ENCODE data around the gene ZSCAN31.

Gene ZSCAN31

GRCh38 chr6:28353356-28353755 is 17.4 kb upstream of the ZSCAN31 start:
- DNase-seq (ENCODE audit: low read depth) = no peak

DNA sequence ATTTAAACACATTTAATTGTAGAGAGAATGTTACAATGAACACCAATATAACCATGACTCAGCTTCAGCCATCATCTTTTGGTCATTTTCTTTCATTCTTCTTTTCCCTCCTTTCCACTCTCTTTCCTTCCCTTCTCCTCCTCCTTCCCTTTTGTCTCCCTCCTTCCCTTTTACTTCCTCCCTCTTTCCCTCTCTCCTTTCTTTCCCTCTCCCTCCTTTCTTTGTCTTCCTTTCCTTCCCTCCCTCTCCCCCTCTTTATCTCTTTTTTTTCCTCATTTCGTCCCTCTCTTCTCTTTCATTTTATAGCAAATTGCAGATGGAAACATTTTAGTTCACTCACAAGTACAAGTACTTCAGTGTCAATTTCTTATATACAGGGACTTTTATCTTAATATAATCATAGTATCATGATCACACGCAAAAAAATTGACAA is 15.6 kb upstream of the ZSCAN31 start:
- no peak for DNase-seq (ENCODE audit: low read depth)

- no peak for DNase-seq (ENCODE audit: low read depth)
These were observed 15.1 kb upstream of the ZSCAN31 start for GRCh38 chr6:28351087-28351486.

- DNase-seq (ENCODE audit: low read depth) = peak; percentile 76
These were observed 14.2 kb upstream of the ZSCAN31 start, which contains the start of gene ZKSCAN3 for GRCh38 chr6:28349892-28350737. Gene ZKSCAN3 (plus strand): TSS chr6:28349947. CDS start chr6:28359587, 9,640 bp downstream.

GRCh38 chr6:28349344-28349891 is 13.5 kb upstream of the ZSCAN31 start:
- no peak for DNase-seq (ENCODE audit: low read depth)

DNA sequence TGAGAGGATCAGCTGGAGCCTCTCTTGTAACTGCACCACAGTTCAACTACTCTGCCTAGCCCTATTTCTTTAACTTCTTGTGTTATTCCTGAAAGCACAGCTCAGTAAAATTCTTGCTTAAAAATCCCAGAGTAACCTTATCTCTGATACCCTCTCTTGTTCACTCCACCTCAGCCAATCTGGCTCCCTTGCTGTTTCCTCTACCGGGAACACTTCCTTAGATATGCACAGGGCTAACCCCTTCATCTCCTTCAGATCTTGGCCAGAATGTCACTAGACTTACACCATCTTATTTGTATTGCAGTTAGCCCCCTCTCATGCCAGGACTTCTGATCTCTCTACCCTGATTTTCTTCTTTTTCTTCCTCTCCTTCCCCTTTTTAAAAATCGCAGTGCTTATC is 11.2 kb upstream of the ZSCAN31 start:
- no peak for DNase-seq (ENCODE audit: low read depth)

- DNase-seq (ENCODE audit: low read depth) = no peak
These were observed 9.3 kb upstream of the ZSCAN31 start for GRCh38 chr6:28345201-28345600.

- DNase-seq (ENCODE audit: low read depth) = no peak
These were observed 8.1 kb upstream of the ZSCAN31 start for GRCh38 chr6:28343898-28344677.

GRCh38 chr6:28340310-28341095 is 4.6 kb upstream of the ZSCAN31 start:
- DNase-seq (ENCODE audit: low read depth) = no peak

GRCh38 chr6:28337121-28337520 is 1.2 kb upstream of the ZSCAN31 start:
- DNase-seq (ENCODE audit: low read depth) = no peak

DNA sequence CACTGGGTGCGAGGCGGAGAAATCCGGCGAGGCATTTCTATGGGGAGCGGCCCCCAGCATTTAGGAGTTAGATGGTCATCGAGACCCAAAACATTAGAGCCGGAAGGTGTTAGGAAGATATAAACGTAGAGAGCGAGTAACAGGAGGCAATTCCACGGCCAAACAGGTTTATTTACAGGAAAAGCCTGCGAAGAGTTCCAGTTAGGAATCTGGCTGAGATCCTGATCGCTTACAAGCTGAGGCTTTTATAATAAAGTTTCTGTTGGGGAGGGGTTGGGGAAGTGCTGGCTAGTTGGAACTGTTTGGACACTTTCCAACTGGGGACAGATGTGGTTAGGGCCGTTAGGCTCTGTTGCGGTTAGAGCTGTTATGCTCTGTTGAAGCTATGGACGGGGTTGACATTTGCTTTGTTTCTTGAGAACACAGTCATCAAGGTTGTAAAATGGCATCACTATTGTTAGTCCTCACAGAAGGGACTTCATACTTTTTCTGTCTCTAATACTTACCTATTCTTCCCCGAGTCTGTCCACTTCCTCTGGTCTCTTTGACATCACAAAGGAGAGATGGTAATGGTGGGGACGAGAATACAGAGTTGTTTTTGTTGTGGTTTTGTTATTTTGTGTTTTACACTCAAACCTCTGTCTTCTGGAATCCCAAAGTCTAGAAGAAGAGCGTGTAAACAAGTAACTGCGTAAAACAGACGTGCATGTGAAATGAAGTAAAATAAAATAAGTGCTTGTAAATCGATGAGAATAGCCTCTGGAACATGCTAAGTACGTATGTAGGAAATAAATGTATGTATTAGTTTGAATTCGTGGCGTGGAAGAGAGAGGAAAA is 554 bp upstream of the ZSCAN31 start:
- DNase-seq (ENCODE audit: low read depth) = no peak

- no peak for DNase-seq (ENCODE audit: low read depth)
These were observed 846 bp downstream of the ZSCAN31 start for GRCh38 chr6:28335040-28335563.

GRCh38 chr6:28334286-28335039 is 1.5 kb downstream of the ZSCAN31 start:
- DNase-seq (ENCODE audit: low read depth) = no peak

DNA sequence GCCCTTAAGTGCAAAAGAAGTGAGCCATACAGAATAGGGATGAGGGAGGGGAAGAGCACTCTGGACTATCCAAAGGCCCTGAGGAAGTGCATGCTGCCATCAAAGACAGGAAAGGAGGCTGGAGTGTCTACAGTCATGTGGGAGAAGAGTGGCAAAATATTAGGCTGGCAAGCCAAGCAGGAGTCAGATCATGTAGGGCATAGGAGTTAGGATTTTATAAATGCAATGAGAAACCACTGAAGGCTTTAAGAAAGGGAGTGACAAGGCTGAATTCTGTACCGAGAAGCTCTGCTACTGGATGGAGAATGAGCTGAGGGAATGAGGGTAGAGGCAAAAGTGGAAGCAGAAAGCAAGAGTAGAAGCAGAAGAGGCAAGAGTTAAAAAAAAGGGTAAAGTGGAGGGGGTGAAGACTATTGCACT is 2.3 kb downstream of the ZSCAN31 start:
- no peak for DNase-seq (ENCODE audit: low read depth)

- DNase-seq (ENCODE audit: low read depth) = no peak
These were observed 2.9 kb downstream of the ZSCAN31 start for GRCh38 chr6:28333047-28333446.

- DNase-seq (ENCODE audit: low read depth) = no peak
These were observed 5.9 kb downstream of the ZSCAN31 start for GRCh38 chr6:28330041-28330440.

DNA sequence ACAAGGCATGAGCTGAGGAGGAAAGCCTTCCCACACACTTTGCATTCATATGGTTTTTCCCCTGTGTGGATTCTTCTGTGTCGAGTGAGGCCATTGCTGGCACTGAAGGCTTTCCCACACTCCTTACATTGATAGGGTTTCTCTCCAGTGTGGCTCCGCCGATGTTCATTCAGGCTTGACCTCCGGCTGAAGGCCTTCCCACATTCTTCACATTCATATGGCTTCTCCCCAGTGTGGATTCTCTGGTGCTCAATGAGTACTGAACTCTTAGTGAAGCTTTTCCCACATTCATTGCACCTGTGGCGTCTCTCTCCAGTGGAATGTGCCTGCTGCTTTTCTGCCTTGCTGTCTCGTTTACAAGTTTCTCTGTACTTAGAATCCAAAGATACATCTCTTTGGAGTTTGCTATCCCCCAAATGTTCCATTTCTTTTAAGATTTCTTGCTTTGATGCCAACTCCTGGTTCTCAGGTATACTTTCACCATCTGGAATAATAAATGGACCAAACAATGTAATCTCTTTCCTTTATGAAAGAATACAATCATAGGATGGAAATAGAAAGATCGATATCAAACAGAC is 9.5 kb downstream of the ZSCAN31 start:
- no peak for DNase-seq (ENCODE audit: low read depth)

- DNase-seq (ENCODE audit: low read depth) = no peak
These were observed 12.0 kb downstream of the ZSCAN31 start for GRCh38 chr6:28323813-28324424.

GRCh38 chr6:28322661-28323060 is 13.3 kb downstream of the ZSCAN31 start:
- DNase-seq (ENCODE audit: low read depth) = no peak

All from activated T-cell treated with anti-CD3 and anti-CD28 coated beads for 24 hours (primary cell).